ENCODE measurements around the gene UGT2A3.
"Not testable (repeated sequence)": the region's sequence is repeated elsewhere in the genome, so short reads cannot be mapped to it uniquely, and the experiment has no call there.

The UGT2A3 gene

DNA sequence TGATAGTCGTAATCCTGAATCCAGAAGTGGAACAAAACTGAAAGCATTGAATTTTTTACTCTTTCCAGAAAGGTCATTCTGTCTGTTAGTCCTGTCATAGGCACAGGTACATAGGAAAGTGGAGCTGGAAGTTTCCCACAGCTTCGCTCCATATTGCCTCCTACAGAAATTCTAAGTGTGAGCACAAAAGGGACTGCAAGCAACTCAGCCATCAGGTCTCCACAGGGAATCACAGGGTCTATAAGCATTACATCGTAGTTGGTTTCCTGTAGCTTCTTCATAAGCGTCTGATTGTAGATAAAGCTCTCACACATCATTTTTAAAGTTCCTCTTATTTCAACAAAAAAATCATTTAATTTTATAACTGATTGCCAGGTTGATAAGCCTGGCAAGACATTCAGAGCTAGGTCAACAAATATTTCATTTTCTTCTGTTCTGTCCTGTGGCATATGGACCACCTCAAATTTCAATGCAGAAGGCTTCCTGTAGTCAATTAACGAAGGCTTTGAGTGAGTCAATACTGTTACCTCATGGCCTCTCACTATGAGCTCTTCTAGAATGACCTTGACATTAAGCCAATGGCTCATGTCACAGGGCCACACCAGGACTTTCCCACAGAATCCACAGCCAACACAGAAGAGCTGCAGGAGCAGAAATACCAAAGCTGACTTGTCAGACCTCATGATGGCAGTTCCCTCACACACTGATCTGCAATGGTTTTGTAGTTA, at the start of gene UGT2A3:
UGT2A3 (minus strand) TSS at position 727 of the 728 bp plus-strand sequence; CDS start at position 683, 44 bp downstream.
- no peak for DNase-seq

DNA sequence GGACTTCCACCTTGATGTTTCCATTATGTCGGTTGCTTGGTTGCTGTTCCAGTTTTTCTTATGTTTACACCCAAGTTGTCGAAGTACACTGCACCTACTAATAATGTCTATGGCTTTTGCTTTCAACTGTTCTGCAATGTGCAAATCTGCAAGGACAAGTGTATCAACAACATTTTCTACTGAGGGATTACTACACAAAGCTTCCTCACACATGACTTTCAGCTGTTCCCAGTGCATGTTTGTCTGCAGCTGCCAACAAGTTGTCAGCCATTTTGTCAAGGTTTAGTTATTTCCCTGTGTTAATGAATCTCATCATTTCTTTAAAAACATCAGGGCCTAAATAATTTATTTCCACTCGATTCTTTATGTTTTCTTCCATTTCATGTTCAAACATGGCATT, 45.4 kb upstream of the UGT2A3 start:
- DNase-seq = no peak

DNA sequence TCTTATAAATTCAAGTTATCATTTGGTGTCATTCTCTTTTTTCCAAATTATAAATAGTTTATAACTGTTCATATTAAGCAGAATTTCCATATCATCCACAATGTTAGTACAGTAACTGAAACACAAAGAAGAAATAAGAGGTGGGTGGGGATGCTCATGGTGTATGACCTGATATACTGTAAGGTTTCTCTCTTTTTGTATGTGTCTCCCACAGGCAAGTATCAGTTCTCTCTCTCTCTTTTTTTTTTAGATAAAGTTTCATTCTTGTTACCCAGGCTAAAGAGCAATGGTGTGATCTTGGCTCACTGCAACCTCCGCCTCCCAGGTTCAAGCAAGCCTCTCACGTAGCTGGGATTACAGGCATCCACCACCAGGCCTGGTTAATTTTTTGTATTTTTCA, 43.7 kb upstream of the UGT2A3 start:
- no peak for DNase-seq

DNA sequence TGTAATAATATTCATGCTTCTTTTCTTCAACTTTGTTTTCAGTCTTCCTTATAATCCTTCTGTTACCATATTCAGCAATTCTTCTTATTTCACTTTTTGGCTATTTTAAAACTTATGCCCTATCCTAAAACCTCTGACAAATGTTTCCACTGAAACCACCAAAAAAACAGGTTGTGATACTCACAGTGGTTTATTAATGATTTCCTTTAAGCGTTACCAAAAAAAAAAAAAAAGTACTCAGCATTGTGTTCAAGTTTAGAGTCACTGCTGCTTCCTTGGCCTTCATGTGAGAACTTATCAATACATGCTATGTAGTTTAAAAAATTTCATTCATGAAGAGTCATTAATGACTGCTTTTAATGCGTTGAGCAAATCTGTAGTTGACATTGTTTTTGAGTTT, 35.4 kb upstream of the UGT2A3 start:
- no peak for DNase-seq

DNA sequence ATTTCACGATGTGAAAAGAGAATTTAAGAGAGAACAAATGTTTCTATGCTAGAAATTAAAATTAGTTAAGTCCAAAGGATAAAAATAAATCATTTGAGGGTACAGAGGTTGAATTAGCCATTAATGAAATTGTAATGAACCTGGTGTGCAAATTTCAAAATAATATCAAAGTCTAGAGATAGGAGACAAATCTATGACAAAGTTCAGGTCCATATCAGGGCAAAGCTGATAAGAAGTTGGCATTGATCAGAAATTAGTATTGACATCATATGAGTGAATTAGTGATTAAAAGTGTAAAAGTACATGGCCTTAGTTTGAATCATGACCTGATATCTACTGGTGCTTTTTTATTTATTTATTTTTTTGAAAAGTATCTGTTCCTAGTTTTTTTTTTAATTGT, 33.8 kb upstream of the UGT2A3 start:
- DNase-seq = no peak

DNA sequence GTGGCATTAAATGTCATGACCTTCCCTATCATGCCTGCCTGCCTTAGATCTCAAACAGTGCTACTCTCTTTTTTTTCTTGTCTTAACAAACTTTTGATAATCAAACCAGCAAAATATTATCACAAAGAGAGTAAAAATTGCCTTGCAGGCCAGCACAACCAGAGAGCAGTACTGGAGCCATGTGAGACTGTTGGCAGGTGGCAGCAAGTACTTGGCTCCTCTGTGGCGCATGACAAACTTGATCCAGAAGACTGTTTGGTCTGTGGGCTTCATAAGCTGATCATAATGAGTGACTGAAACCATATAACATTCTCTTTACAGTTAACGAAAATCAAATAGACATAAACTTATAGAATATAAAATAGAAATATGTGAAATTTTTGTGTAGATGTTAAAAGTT, 33.3 kb upstream of the UGT2A3 start:
- DNase-seq = no peak

DNA sequence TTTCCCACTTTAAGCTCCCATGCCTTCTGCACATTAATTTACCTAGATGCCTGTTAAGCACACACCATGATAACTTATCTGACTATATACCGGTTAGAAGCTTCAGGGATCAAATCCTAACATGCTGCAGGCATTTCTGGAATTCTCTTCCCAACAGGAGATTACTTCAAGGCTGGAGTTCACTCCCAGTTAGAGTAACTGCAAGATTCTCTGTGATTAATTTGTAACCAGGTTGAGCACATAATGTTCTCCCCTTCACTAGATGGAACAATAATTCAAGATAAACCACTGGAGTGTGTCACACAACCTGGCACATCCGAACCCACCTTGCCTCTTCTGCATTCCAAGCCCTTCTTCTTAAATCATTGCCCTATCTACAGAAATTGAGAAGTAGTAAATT, 11.8 kb upstream of the UGT2A3 start:
- no peak for DNase-seq

DNA sequence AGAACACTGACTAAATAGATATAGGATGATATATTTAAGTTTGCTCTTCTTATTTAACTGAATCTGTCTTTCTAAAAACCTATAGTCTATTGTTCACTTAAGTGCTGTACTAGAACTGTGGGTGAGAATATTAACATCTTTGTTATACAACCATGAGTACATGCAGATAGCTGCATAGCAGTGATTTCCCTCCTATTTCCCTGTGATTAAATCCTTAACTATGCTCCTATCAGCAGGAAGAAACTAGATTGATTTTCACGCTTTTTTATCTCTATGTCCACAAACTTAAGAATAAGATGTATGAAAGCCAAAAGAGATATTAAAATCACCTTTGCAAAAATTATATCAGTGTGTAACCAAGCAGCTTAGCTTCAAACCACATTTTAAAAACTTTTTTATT, 11.3 kb upstream of the UGT2A3 start:
- DNase-seq = no peak

DNA sequence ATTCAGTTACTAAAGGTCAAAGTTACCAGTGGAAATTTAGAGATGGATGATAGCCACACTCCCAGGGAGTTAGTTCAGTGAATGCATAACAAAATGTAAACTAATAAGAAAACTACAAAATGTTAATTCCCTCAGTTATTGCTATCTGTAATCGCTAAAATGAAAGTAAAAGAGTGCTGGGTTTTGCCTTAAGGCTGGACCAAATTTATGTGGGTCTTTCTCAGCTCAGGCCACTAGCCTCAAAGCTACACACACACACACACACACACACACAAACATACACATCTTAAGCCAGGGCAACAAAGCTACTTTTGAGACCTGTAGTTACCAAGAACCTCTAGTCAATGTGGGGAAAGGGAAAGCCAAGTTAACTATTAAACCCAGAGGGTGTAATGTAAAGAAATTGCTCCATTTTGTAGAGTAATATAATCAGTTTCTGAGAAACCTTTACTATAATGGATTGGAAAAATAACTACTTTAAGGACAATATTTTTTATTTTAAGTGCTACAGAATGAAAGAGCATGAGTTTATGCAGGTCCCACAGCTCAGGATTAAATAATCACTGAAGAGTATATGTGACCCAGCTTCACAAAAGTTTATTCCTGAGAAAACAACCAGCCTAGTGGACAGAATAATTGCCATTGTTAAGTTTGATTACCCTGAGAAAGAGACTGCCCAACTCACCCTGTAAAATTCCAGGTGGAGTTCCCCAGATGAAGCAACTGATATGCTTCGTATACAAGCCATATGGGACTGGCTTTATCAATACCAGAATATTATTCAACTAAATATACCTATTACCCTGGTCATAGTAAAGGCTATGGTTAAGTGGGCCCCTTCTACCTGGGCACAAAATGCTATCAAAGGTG, 8.9 kb upstream of the UGT2A3 start:
- DNase-seq = no peak

DNA sequence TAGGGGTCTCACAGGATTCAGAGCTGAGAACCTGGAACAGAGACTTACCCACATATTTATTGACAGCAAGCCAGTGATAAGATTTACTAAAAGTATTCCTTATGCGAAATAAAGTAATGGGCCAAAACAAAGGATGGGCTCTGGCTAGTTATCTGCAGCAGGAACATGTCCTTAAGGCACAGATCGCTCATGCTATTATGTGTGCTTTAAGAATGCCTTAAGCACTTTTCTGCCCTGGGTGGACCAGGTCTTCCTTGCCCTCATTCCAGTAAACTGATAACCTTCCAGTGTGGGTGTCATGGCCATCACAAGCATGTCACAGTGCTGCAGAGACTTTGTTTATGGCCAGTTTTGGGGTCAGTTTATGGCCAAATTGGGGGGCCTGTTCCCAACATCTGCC, 7.5 kb upstream of the UGT2A3 start:
- not testable (repeated sequence) for DNase-seq

DNA sequence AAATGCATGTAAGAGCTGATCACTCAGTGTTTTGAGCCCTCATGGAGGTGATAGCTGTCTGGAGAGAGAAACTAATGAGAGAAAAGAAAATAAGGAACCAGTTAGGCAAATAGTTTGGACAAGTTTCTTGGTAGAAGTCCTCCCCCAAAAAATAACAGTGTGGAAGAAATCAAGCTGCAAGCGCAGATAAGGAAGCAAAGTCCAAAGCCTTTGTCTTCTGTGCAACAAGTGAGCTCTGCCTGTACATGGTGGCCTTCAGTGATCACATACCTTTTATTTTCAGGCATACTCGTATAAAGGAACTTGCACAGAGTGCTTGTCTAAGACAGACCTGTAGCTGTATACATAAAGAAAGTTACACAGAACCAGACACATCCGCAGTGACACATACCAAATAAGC, 2.5 kb upstream of the UGT2A3 start:
- DNase-seq = no peak

DNA sequence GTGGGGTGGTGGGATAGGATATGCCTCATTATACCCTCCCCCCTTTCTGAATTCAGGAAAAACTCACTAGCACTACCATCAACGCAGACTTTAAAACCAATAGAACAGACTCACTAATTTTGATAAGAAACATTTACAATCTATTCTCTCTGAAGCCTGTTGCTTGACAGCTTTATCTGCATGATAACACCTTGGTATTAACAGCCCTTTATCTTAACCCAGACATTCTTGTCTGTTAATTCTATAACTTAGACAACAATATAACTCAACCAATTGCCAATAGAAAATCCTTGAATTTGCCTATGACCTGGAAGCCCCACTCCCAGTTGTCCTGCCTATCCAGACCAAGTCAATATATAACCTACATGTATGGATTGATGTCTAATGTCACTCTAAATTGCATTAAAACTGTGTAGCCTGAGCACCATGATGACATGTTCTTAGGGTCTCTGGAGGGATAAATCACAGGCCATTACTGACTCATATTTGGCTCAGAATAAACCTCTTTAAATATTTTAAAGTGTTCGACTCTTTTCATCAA, 1.5 kb upstream of the UGT2A3 start:
- DNase-seq = no peak

DNA sequence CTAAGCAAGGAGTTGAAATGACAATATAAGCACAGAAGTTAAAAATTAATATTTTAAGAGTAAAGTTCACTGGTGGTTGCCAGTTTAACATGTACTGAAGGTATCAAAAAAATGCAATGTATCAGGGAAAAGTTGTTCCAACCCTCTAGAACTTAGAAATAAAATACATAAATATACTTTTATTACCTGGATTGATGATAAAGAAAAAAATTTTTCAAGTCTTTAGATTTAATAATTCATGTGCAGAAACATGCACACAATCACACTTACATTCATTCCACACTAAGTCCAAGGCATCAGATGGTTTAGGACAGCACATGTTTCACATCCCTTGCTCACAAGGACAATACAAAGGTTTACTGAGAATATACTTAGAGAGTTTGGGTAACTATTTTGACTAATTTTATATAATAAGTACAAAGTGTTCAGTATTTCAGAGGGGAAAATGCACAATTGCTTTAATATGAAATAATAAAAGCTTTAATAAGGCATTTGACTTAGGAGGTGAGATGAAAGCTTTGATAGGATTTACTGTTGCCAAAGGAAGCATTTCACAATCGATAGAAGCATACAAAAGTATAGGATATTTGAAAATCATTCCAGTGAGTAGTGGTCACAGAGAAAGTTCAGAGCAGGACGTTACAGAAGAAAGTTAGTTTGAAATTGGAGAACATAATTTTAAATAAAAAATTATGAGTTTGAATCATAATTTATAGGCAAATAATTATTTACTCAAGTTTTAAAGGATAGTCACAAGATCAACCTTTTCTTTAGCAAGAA, 392 bp upstream of the UGT2A3 start:
- DNase-seq = no peak

DNA sequence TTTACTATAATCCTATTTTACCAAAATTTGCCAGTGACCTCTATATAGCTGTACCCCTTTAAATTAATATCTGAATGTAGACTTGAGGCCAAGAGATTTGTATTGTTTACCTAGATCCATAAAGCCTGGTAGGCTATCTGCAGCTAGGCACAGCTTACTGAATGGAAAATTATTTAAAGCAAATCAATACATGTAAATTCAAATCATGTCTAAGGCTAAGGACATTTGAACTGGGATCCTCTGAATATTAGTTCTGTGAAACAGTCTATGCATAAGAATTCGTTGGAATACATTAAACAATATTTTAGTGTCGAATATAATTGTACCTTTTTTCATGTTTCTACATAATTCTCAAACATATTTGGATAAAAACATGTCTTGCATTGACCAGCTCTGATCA, 1.6 kb downstream of the UGT2A3 start:
- DNase-seq = no peak

DNA sequence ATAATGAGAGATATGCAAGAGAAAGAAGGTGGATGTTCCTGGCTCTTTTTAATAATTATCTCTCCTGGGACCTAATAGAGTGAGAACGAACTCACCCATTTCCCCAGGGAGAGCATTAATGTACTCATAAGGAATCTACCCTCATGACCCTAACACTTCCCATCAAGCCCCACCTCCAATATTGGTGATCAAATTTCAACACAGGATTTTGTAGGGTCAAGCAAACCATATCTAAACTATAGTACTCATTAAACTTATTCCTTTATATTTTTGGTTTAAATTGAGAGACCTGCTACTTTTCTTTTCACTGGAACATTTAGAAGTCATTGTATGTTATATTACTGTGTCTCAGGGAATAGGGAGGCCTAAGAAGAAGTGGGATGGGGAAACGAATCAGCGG, 2.6 kb downstream of the UGT2A3 start:
- no peak for DNase-seq

DNA sequence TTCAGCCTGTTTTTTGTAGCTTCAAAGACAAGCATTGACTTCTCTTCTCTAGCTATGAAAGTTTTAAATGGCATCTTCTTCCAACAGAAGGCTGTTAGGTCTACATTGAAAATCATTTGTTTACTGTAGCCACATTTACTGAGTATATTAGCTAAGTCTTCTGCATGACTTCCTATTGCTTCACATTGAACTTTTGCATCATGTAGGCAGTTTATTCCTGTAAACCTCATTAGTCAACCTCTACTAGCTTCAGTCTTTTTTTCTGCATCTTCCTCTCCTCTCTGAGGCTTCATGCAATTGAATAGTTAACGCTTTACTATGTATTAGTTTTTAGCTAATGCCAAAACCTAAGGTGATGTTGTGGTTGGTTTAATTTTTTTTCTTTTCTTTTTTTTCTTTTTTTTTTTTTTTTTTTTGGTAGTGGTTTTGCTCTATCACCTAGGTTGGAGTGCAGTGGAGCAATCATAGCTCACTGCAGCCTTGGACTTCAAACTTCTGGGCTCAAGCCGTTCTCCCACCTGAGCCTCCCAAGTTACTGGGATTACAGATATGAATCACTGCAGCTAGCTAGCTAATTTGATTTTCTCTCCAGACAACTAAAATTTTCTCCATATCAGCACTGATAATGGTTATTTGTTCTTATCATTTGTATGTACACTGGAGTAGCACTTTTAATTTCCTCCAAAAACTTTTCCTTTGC, 3.4 kb downstream of the UGT2A3 start:
- no peak for DNase-seq

DNA sequence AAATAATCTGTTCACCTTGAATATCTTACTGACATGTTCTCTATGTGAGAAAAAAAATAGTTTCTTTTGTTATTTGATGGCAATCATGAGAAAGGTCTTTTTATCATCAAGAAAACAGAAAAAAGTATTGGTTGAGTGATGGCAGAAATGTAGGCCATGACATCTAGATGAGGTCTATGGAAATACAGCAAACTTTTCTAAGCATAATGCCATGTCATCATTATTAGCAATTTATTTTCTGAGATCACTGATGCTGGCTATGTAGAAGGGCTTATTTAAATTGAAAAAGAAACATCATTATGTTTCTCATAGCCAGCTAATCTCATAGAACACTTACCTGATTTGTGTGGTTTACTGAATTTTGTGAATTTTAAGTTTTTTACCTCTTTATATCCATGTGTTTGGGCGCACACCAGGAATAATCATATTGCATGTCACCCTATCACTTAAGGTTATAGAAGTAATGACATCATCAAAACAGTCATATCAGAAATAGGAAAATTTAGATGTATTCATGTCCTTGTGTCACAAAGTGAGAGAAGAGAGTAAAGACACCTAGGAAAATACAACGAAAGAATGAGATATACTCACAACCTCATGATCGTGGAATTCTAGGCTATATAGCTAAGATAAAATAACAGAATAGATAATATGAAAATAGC, 22.4 kb downstream of the UGT2A3 start:
- DNase-seq = no peak

DNA sequence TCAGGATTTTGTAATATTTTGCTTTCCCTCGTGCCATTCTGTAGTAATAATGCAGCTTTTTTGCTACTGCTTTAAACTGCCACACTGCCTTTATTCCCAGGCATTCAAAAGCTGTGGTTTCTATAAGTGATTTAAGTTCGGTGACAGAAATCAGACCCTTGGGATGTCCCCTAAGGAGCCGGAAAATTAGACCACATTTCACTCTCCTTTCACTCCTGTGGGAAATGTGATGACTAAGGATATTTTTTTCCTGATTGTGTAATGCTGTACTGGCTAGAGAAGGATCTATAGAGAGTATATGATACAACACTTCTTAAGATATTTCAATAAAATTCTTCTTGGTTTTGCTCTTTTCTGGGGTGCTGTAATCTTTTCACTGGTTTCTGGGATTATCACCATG, 24.4 kb downstream of the UGT2A3 start:
- DNase-seq = no peak

DNA sequence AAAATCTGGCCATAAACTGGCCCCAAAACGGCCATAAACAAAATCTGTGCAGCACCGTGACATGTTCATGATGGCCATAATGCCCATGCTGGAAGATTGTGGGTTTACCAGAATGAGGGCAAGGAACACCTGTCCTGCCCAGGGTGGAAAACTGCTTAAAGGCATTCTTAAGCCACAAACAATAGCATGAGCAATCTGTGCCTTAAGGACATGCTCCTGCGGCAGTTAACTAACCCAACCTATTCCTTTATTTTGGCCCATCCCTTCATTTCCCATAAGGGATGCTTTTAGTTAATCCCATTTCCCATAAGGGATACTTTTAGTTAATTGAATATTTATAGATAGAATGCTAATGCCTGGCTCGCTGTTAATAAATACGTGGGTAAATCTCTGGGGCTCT, 29.4 kb downstream of the UGT2A3 start:
- not testable (repeated sequence) for DNase-seq

DNA sequence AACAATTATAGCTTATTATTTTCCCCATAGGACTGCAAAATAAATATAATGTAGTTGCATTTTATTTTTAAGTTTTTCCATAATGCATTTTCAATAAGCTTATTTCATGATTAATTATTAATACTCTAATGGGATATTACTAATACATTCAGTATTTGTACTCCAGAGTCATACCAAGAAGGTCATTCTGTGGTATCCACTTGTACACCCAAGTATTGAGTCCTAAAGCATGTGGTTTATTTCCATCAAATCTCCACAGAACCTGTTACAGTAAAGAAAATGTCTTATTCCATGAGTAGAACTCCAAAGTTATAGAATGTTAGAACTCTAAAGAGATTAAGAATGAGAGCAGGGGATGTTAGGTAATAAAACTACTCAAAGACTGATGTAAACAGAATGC, 30.6 kb downstream of the UGT2A3 start:
- no peak for DNase-seq

DNA sequence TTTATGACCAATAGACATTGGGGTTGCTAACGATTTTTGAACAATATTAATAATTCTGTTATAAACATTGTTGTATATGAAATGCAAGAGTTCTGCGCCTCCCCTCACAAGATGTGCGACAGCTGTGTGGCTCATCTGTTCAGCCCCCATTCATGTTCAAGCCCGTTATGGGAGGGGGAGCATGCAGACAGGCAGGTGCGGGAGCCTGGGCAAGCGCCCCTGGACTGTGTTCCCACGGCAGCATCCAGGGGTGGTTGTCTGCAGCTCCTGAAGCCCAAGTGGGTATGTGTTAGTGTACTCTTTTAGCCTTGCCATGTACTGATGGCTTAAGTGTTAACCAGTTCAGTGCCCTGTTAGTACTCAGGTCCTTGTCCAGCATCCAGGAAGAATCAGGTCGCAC, 34.6 kb downstream of the UGT2A3 start:
- no peak for DNase-seq

DNA sequence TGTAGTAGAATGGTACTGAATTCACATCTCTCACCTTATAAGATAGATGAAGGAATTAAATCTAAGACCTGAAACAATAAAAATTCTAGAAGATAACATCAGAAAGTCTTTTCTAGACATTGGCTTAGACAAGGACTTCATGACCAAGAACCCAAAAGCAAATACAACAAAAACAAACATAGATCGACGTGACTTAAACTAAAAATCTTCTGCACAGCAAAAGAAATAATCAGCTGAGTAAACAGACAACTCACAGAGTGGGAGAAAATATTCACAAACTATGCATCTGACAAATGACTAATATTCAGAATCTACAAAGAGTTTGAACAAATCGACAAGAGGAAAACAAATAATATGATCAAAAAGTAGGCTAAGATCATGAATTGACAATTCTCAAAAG, 38.8 kb downstream of the UGT2A3 start:
- DNase-seq = no peak
